AG10803 (cell line): ENCODE data around the gene ATAD2B.

Experiments
- DNase-seq: peaks from one replicate; pipeline ENCODE4 v3.0.0; 2010; ENCODE audit warnings: low read depth
- H3K4me3 ChIP-seq: 2 replicates; pipeline ENCODE4 v1.5.1; 2011; ENCODE audit warnings: mild to moderate bottlenecking, low read length, control low read depth
- TF ChIP-seq, protein P1 (sequence below): conservative IDR thresholded peaks from 2 replicates; pipeline ENCODE4 v1.5.1; 2011; ENCODE audit warnings: mild to moderate bottlenecking, low read length, control low read depth, inconsistent platforms

The ATAD2B gene

DNA sequence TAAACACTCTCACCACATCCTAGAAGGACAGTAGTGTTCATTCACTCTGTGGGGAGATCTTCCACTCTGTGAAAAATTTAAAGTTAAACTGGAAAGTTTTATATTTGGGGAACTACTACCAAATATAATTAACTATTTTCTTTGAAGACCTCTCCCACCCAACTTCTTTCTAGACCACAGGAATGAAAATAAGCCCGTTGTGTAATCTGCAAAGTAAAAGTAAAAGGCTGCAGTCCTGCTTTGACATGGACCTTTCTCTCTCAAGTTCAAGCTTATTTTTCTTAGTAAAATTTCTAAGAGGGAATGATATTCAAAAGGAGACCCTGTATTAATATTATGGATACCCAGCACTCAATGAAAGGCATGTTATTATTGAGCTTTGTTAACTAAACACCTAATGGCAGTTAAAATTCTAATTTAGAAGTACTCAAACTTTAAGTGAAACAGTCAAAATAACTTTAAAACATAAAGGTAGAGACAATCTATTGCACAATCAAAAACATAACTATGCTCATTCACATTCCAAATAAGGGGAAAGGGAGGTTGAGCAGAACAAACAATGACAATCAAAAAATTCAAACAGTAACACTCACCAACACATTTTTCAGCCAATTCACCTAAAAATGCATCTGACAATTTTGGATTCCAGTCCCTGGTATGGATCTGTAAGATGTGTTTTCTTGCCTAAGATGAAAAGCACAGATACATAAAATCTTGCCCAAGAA is 98.5 kb downstream of the ATAD2B start:
- no peak overlapping the region for H3K4me3 ChIP-seq
- DNase-seq: peak; percentile 34
- TF ChIP-seq, protein P1, sequence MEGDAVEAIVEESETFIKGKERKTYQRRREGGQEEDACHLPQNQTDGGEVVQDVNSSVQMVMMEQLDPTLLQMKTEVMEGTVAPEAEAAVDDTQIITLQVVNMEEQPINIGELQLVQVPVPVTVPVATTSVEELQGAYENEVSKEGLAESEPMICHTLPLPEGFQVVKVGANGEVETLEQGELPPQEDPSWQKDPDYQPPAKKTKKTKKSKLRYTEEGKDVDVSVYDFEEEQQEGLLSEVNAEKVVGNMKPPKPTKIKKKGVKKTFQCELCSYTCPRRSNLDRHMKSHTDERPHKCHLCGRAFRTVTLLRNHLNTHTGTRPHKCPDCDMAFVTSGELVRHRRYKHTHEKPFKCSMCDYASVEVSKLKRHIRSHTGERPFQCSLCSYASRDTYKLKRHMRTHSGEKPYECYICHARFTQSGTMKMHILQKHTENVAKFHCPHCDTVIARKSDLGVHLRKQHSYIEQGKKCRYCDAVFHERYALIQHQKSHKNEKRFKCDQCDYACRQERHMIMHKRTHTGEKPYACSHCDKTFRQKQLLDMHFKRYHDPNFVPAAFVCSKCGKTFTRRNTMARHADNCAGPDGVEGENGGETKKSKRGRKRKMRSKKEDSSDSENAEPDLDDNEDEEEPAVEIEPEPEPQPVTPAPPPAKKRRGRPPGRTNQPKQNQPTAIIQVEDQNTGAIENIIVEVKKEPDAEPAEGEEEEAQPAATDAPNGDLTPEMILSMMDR: no peak

DNA sequence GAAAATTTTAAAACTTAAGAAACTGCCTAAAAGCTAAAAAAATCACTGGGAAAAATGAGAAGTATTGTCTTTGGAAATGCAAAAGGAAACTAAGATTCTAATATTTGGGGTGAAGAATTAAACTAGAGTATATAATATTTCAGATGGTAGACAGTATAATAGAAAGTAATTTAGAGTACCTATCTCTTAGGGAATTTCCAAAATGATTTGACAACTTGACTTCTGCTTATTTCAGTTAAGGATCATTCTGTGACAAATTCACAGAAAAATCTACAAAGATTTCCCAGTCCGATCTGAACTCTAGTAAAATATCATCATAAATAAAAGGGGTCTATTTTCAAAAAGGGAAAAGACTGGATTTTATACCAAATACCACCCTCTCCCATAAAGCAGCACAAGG is 99.6 kb downstream of the ATAD2B start:
- TF ChIP-seq, protein P1: no peak
- DNase-seq: no peak
- no peak overlapping the region for H3K4me3 ChIP-seq

GRCh38 chr2:23826771-23827170 is 100.2 kb downstream of the ATAD2B start:
- H3K4me3 ChIP-seq: no peak overlapping the region
- TF ChIP-seq, protein P1: no peak
- DNase-seq: no peak

DNA sequence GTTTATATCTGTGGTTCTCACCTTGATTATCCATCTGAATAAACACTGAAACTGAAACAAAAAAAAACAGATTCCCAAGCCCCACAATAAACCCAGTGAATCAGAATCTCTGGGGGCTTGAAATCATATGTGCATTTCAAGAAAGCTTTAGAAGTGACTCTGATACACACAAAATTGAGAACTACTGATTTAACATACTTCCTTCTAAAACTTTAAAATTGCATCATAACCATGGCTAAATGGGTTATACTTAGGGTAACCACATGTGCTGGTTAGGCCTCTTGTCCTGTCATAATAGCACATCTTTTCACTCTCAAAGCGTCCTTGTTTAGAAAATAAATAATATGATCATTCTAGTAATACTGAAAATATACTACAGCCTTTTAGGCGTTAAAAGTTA is 100.9 kb downstream of the ATAD2B start:
- peak; percentile 25 for DNase-seq

DNA sequence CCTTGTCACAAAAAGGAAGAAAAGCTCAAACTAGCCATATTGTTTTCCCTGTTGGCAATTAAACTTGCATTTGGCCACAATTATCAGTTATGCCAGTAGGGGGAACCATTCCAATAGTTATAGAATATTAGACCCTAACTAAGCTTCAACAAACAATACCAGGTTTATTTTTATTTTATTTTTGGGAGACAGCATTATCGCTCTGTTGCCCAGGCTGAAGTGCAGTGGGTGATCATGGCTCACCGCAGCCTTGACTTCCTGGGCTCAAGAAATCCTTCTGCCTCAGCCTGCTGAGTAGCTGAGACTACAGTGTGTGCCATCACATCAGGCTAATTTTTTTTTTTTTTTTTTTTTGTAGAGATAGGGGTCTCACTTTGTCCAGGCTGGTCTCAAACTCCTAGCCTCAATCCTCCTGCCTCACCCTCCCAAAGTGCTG is 102.1 kb downstream of the ATAD2B start:
- peak; percentile 54 for DNase-seq
- no peak overlapping the region for H3K4me3 ChIP-seq
- TF ChIP-seq, protein P1: peak; percentile 77

More for the DNA sequence above, 100.9 kb downstream of the ATAD2B start:
- H3K4me3 ChIP-seq: no peak overlapping the region
- TF ChIP-seq, protein P1: no peak

- H3K4me3 ChIP-seq: no peak overlapping the region
- no peak for DNase-seq
- TF ChIP-seq, protein P1: no peak
Observed at GRCh38 chr2:23823863-23824262, 103.1 kb downstream of the ATAD2B start.

DNA sequence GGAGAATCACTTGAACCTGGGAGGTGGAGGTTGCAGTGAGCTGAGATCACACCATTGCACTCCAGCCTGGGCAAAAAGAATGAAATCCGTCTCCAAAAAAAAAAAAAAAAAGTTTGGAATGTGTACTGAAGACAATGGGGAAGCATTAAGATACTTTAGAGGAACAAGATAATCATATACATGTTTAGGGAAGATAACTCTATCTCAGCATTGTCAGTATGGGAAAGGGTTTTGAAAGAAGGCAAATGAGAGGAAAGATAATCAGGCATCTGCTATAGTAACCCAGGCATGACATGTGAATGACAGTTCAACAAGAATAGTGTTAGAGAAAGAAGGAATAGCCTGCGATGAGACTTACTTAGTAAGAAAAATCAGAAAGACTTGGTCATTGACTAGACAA is 112.0 kb downstream of the ATAD2B start:
- H3K4me3 ChIP-seq: no peak overlapping the region
- DNase-seq: no peak
- TF ChIP-seq, protein P1: no peak
